IPS-18a (cell line): ENCODE results near the gene IRGC.
"Not testable (repeated sequence)": the region's sequence is repeated elsewhere in the genome, so short reads cannot be mapped to it uniquely, and the experiment has no call there.

ENCODE experiments used
- H3K27ac ChIP-seq: one replicate; pipeline ENCODE4 v1.5.1; 2013; ENCODE audit warnings: low read length
- H3K27me3 ChIP-seq: one replicate; pipeline ENCODE4 v1.6.1; 2013; ENCODE audit warnings: mild to moderate bottlenecking, low read length; ENCODE audit not compliant: control insufficient read depth, insufficient read depth
- H3K36me3 ChIP-seq: one replicate; pipeline ENCODE4 v1.6.1; 2013; ENCODE audit warnings: low read depth, low read length; ENCODE audit not compliant: control insufficient read depth
- H3K4me1 ChIP-seq: one replicate; pipeline ENCODE4 v1.6.1; 2013; ENCODE audit warnings: low read depth, low read length; ENCODE audit not compliant: control insufficient read depth
- H3K4me3 ChIP-seq: one replicate; pipeline ENCODE4 v1.5.1; 2013; ENCODE audit warnings: low read length
- H3K9ac ChIP-seq: one replicate; pipeline ENCODE4 v1.6.1; 2013; ENCODE audit warnings: mild to moderate bottlenecking, low read length, moderate library complexity
- H3K9me3 ChIP-seq: one replicate; pipeline ENCODE4 v1.6.1; 2013; ENCODE audit warnings: low read depth, low read length; ENCODE audit not compliant: control insufficient read depth

IRGC gene

DNA sequence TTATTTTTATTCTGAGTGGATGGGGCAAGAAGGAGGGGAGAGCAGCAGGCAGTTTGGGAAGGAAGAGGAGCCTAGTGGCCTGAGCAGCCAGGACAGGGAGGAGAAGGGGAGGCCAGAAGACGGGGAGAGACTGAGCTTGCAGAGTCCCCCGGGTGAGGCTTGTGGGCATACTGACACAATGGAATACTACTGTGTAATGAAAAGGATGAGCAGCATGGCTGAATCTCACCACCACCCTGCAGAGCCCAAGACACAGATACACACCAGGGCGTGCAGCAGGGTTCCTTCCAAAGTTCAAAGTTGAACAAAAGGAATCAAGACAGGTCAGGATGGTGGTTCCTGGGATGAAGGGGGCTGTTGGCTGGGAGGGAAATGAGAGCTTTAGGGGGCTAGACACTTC is 46.9 kb downstream of the IRGC start:
- H3K27ac ChIP-seq = no peak overlapping the region
- no peaks in the 10 kb centered on the region for H3K9me3 ChIP-seq
- peaks cover 7% of the 10 kb centered on the region for H3K4me1 ChIP-seq
- H3K4me3 ChIP-seq = no peak overlapping the region
- H3K9ac ChIP-seq = no peak overlapping the region
- no peaks in the 10 kb centered on the region for H3K36me3 ChIP-seq
- H3K27me3 ChIP-seq = no peaks in the 10 kb centered on the region

DNA sequence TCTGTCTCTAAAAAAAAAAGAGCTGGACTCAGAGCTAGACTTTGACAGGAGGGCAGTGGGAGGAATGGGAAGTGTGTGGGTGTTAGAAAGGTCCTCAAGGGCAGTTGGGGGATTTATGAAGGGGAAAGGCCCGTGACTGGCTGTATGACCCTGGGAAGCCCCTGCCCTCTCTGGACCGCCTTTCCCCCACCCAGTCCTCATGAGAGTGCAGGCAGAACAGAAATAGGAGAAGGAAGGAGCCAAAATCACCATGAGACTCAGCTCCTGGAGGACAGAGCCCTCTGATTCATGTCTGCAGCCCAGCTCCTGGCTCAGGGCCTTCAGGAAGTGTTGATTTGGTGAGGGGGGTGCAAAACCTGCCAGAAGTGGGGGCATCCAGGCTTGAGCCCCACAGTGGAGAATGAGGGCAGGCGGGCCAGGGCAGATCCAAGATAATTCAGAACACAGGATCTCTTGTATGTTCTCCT is 47.6 kb downstream of the IRGC start:
- no peak overlapping the region for H3K27ac ChIP-seq
- no peaks in the 10 kb centered on the region for H3K9me3 ChIP-seq
- no peak overlapping the region for H3K4me3 ChIP-seq
- H3K36me3 ChIP-seq = no peaks in the 10 kb centered on the region
- no peak overlapping the region for H3K9ac ChIP-seq
- no peaks in the 10 kb centered on the region for H3K27me3 ChIP-seq
- peaks cover 7% of the 10 kb centered on the region for H3K4me1 ChIP-seq

DNA sequence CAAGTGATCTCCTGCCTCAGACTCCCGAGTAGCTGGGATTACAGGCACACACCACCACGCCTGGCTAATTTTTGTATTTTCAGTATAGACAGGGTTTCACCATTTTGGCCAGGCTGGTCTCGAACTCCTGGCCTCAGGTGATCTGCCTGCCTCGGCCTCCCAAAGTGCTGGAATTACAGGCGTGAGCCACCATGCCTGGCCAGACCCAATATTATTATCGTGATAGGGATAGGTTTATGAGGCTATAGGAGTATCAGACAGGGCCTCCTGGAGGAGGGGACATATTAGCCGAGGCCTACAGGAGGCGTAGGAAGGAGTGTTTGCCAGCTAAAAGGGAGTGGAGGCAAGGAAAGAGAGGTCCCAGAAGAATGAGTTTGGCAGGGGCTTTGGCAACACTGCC is 48.8 kb downstream of the IRGC start:
- H3K36me3 ChIP-seq, H3K27ac ChIP-seq, H3K27me3 ChIP-seq, H3K9ac ChIP-seq, H3K9me3 ChIP-seq, H3K4me1 ChIP-seq, H3K4me3 ChIP-seq: not testable (repeated sequence)

DNA sequence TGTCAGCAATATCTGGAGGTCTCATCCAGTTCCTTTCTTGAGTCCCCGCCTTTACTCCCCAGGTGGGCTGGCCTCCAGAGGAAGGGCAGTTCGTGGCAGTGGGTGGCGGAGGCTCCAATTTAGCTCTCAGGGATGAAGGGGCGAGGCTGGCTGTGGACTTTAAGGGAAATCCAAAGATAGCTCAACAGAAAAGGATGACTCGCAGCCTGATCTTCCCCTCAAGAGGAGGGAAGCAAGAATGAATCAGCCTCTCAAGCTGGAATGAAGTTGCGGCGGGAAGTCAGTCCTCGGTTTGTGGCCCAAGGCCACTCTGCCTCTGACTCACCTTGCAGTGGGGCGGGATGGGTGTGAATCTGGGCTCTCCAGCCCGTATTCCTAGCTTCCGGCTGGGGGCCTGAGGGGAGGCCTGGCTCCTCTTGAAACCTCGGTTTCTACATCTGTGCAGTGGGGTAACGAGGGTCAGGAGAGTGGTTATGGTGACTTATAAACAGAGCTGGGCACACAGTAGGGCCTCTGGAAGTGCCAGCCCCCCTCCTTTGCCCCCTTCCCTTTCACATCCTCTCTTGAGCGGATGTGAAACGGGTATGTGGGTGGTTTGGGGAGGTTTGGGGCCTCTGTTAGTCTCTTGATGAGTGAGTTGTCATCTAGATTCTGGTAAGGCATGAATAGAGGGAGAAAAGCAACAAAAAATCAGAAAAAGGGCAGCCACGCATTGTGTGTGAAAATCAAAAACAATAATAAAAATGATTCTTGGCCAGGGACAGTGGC is 49.4 kb downstream of the IRGC start:
- Histone ChIP-seq H3K4me3 (no peak overlapping the region), H3K9me3 (no peaks in the 10 kb centered on the region), H3K9ac (no peak overlapping the region), H3K36me3 (no peaks in the 10 kb centered on the region), H3K27ac (no peak overlapping the region), H3K4me1 (no peaks in the 10 kb centered on the region), H3K27me3 (no peaks in the 10 kb centered on the region)

DNA sequence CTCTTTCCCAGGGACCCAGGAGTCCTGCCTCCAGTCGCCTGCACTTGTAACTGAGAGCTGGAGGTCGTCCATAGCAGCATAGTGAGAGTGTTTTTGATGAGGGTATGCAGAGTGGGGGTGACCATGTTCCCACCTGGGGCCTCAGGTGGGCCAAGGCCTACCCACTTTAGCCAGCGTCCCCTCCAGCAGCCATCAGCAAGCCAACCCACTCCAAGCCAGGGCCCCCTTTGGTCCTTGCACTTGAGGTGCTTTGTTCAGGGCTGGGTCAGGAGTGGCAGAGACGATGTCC is 50.8 kb downstream of the IRGC start:
- Histone ChIP-seq H3K36me3 (no peaks in the 10 kb centered on the region), H3K4me3 (no peak overlapping the region), H3K9me3 (no peaks in the 10 kb centered on the region), H3K4me1 (no peaks in the 10 kb centered on the region), H3K27ac (no peak overlapping the region), H3K27me3 (peaks cover under 1% of the 10 kb centered on the region), H3K9ac (no peak overlapping the region)

DNA sequence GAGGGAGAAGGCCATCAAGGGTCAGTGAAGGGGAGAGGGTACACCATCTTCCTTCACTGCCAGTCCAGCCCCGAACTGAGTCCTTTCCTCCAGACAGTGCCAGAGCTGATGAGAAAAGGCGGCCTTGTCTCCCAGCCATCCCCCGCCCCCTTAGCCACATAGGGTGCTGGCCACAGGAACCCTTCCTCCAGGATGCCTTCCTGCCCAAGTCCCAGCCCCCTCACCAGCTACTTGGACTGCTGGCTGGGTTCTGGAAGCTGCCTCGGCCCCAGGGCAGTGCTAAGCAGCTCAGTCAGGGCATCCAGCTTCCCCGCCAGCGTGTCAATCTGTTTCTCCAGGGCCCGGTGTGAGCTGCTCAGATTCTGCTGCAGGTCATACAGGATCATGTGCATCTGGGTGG is 51.4 kb downstream of the IRGC start:
- Histone ChIP-seq H3K27me3 (peaks cover 6% of the 10 kb centered on the region), H3K9ac (no peak overlapping the region), H3K4me3 (no peak overlapping the region), H3K9me3 (no peaks in the 10 kb centered on the region), H3K4me1 (no peaks in the 10 kb centered on the region), H3K27ac (no peak overlapping the region), H3K36me3 (no peaks in the 10 kb centered on the region)

DNA sequence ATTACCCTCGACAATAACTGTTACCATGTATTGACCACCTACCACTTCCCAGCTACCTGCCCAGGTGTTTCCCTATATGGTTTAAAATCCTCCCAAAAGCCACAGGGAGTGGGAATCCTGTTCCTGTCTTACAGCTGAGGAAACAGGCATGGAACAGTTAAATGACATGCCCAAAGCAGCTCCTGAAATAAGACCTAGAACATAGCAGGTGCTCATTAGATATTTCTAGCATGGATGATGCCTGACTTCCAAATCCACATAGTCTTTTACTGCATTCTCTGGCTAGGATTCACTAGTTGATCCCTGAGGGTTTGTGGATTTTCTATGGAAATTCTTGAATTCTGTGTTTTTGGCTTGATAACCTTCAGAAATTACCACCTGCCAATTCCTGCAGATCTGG is 51.9 kb downstream of the IRGC start:
- no peak overlapping the region for H3K27ac ChIP-seq
- no peaks in the 10 kb centered on the region for H3K9me3 ChIP-seq
- H3K36me3 ChIP-seq = no peaks in the 10 kb centered on the region
- H3K27me3 ChIP-seq = peaks cover 11% of the 10 kb centered on the region
- no peak overlapping the region for H3K4me3 ChIP-seq
- no peaks in the 10 kb centered on the region for H3K4me1 ChIP-seq
- no peak overlapping the region for H3K9ac ChIP-seq

DNA sequence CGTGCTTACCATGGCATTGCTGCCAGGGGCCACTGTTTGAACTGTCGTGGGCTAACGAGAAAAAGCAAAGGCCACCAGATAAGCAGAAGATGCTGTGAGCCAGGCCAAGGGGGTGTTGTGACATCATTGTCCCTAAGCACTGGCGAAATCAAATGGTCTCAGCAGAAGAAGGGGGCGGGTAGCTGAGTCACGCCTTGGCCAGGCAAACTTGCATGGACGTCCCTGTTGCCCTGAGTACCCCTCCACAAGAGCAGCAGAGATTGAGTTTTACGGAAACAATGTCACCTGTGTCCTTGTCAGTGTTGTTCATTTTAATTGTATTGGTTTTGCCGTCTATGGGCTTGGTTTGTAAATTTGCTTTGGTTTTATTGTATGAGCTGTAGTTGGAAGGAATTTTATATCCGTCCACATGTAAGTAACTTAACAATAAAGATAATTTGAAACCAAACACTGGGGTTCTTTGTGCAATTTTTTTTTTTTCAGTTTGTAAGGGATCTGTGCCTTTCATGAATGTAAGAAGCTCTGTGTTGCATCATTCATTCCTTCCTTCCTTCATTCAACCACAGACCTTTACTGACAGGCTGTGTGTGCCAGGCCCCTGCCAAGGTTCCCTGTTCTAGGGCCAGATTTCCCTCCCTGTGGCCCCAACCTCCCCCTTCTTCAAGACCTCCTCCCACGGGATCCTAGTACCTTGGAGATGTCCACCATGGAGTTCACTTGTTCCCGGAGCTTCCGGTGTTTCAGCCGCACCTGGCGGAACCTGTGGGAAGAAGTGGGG is 52.6 kb downstream of the IRGC start:
- H3K4me3 ChIP-seq = no peak overlapping the region
- H3K9ac ChIP-seq = no peak overlapping the region
- H3K4me1 ChIP-seq = peaks cover 2% of the 10 kb centered on the region
- H3K9me3 ChIP-seq = no peaks in the 10 kb centered on the region
- H3K27me3 ChIP-seq = peaks cover 18% of the 10 kb centered on the region
- no peaks in the 10 kb centered on the region for H3K36me3 ChIP-seq
- no peak overlapping the region for H3K27ac ChIP-seq

DNA sequence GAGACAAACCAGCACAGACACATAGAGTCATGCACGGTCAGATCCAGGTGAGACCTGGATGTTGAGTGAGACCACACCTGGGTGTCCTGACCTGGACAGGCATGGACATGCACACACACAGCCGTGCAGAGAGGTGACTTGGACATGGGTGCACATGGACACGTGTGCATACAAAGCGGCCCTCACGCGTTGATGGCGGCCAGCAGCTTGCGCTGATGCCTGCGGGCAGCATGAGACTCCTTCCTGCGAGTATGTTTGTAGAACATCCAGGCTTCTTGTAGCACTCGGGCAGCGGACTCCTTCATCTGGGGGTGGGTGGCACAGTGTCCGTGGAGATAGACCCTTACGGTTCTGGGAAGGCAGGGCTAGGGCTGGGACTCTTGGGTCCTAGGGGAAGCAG is 53.4 kb downstream of the IRGC start:
- H3K36me3 ChIP-seq = no peaks in the 10 kb centered on the region
- no peak overlapping the region for H3K4me3 ChIP-seq
- no peak overlapping the region for H3K27ac ChIP-seq
- peaks cover 4% of the 10 kb centered on the region for H3K4me1 ChIP-seq
- H3K27me3 ChIP-seq = peaks cover 26% of the 10 kb centered on the region
- no peaks in the 10 kb centered on the region for H3K9me3 ChIP-seq
- H3K9ac ChIP-seq = no peak overlapping the region
